ENCODE results near the gene DNASE1L1. TPM values are rescaled to one million over a fixed set of nuclear protein-coding genes. Genes with fewer than 3 reads are reported as not detected.

The DNASE1L1 gene
- total RNA-seq, 1 experiment from 2014 or later = 8.8 TPM

DNA sequence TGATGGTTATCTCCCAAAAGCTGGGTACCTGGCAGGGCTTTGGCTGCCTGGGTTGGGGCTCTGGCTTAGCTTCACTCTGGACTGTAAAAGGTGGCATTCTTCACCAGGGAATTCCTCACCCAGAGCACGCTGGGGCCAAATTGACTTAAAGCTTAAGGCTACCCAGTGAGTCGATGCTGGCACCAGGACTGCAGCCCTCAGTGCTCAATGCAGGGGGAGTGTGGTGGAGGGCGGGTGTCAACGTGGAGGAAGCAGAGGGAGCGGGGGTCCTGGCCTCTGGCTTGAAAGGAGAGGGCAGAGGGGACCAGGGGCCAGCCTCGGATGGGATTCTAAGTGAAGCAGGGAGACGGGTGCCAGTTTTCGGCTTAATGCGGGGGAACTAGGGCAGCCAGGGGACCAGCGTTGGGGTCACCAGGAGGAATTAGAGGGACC lies 34.4 kb upstream of the DNASE1L1 start:
- no peaks in the 10 kb centered on the region for H3K27me3 Mint-ChIP-seq (ENCODE audit: insufficient read depth, unreplicated experiment)
- no peaks in the 10 kb centered on the region for H3K4me1 ChIP-seq
- H3K4me1 Mint-ChIP-seq (ENCODE audit: low read depth, unreplicated experiment) = no peaks in the 10 kb centered on the region
- peaks cover 30% of the 10 kb centered on the region for H3K36me3 Mint-ChIP-seq (ENCODE audit: insufficient read depth, unreplicated experiment)
- POLR2A ChIA-PET = interaction anchor here (1.5 kb wide), 1 partner anchor 47 kb away, joined by 3 read pairs; the partner anchor contains the start of gene SLC10A3
- H3K27ac Mint-ChIP-seq (ENCODE audit: unreplicated experiment) = peak overlapping the region; percentile 93
- H3K9me3 ChIP-seq = no peaks in the 10 kb centered on the region
- TF ChIP-seq, protein P1, sequence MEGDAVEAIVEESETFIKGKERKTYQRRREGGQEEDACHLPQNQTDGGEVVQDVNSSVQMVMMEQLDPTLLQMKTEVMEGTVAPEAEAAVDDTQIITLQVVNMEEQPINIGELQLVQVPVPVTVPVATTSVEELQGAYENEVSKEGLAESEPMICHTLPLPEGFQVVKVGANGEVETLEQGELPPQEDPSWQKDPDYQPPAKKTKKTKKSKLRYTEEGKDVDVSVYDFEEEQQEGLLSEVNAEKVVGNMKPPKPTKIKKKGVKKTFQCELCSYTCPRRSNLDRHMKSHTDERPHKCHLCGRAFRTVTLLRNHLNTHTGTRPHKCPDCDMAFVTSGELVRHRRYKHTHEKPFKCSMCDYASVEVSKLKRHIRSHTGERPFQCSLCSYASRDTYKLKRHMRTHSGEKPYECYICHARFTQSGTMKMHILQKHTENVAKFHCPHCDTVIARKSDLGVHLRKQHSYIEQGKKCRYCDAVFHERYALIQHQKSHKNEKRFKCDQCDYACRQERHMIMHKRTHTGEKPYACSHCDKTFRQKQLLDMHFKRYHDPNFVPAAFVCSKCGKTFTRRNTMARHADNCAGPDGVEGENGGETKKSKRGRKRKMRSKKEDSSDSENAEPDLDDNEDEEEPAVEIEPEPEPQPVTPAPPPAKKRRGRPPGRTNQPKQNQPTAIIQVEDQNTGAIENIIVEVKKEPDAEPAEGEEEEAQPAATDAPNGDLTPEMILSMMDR (IDR thresholded peaks at IDR 0.05; ENCODE audit: insufficient read depth in 1 of 2, low read depth in 1 of 2, low read length in 1 of 2, severe bottlenecking in 1 of 2, unreplicated experiment in 1 of 2) = no peak
- H3K27me3 ChIP-seq (replicated peaks; ENCODE audit: control insufficient read depth, insufficient read depth, low read length) = no peaks in the 10 kb centered on the region
- H3K9me3 Mint-ChIP-seq (ENCODE audit: unreplicated experiment) = no peaks in the 10 kb centered on the region
- no peaks in the 10 kb centered on the region for H3K36me3 ChIP-seq (ENCODE audit: control insufficient read depth, insufficient read depth, low read length)
- DNase-seq = no peak
- intact Hi-C loops (cut with micrococcal nuclease; ENCODE audit: unreplicated experiment) = no loop called here
- H3K4me3 ChIP-seq (ENCODE audit: low read depth, low read length) = peak overlapping the region; percentile 41
- BruUV-seq (replicated peaks) = no TSS peak
- CTCF ChIA-PET = no interaction called here
- H3K4me3 Mint-ChIP-seq (ENCODE audit: unreplicated experiment) = peak overlapping the region; percentile 88

DNA sequence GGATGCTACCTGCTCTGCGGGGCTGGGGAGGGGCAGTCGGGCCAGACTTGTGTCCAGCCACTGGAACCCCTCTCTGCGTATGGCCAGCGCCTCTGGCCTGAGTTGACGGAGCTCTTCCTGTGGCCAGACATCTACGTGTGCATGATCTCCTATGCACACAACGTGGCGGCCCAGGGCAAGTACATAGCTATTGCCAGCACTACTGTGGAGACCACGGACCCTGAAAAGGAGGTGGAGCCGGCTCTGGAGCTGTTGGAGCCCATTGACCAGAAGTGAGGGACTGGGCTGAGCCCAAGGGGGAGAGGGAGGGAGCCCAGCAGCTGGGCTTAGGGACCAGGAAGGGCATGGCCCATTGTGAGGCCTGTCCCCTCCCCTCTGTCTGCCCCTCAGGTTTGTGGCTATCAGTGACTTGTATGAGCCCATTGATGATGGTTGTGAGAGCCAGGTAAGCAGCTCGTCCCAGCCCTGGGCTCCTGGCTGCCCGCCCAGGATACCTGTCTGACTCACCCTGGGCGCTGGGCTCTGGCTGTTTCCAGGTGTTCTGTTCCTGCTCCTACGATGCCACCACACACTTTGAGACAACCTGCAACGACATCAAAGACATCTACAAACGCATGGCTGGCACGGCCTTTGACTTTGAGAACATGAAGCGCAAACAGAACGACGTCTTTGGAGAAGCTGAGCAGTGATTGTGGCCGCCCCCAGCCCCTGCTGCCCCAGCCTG lies 33.1 kb upstream of the DNASE1L1 start:
- Mint-ChIP-seq H3K27me3 (ENCODE audit: insufficient read depth, unreplicated experiment) (no peaks in the 10 kb centered on the region), H3K9me3 (ENCODE audit: unreplicated experiment) (no peaks in the 10 kb centered on the region), H3K36me3 (ENCODE audit: insufficient read depth, unreplicated experiment) (peaks cover 24% of the 10 kb centered on the region), H3K27ac (ENCODE audit: unreplicated experiment) (no peak overlapping the region), H3K4me3 (ENCODE audit: unreplicated experiment) (no peak overlapping the region), H3K4me1 (ENCODE audit: low read depth, unreplicated experiment) (no peaks in the 10 kb centered on the region)
- no peaks in the 10 kb centered on the region for H3K27me3 ChIP-seq (replicated peaks; ENCODE audit: control insufficient read depth, insufficient read depth, low read length)
- no peaks in the 10 kb centered on the region for H3K9me3 ChIP-seq
- POLR2A ChIA-PET = no interaction called here
- no peaks in the 10 kb centered on the region for H3K4me1 ChIP-seq
- CTCF ChIA-PET = no interaction called here
- TF ChIP-seq, protein P1 (IDR thresholded peaks at IDR 0.05; ENCODE audit: insufficient read depth in 1 of 2, low read depth in 1 of 2, low read length in 1 of 2, severe bottlenecking in 1 of 2, unreplicated experiment in 1 of 2) = no peak
- DNase-seq = no peak
- intact Hi-C loops (cut with micrococcal nuclease; ENCODE audit: unreplicated experiment) = no loop called here
- H3K4me3 ChIP-seq (ENCODE audit: low read depth, low read length) = no peak overlapping the region
- no peaks in the 10 kb centered on the region for H3K36me3 ChIP-seq (ENCODE audit: control insufficient read depth, insufficient read depth, low read length)
- BruUV-seq (replicated peaks) = TSS peak; percentile 6

- Histone ChIP-seq H3K27me3 (replicated peaks; ENCODE audit: control insufficient read depth, insufficient read depth, low read length) (no peaks in the 10 kb centered on the region), H3K9me3 (no peaks in the 10 kb centered on the region), H3K36me3 (ENCODE audit: control insufficient read depth, insufficient read depth, low read length) (no peaks in the 10 kb centered on the region), H3K4me3 (ENCODE audit: low read depth, low read length) (no peak overlapping the region), H3K4me1 (no peaks in the 10 kb centered on the region)
- no peak for DNase-seq
- TF ChIP-seq, protein P1 (IDR thresholded peaks at IDR 0.05; ENCODE audit: insufficient read depth in 1 of 2, low read depth in 1 of 2, low read length in 1 of 2, severe bottlenecking in 1 of 2, unreplicated experiment in 1 of 2) = no peak
- ChIA-PET POLR2A (no interaction called here), CTCF (no interaction called here)
- Mint-ChIP-seq H3K36me3 (ENCODE audit: insufficient read depth, unreplicated experiment) (peaks cover 20% of the 10 kb centered on the region), H3K4me3 (ENCODE audit: unreplicated experiment) (no peak overlapping the region), H3K4me1 (ENCODE audit: low read depth, unreplicated experiment) (no peaks in the 10 kb centered on the region), H3K27me3 (ENCODE audit: insufficient read depth, unreplicated experiment) (no peaks in the 10 kb centered on the region), H3K27ac (ENCODE audit: unreplicated experiment) (no peak overlapping the region), H3K9me3 (ENCODE audit: unreplicated experiment) (no peaks in the 10 kb centered on the region)
- no TSS peak for BruUV-seq (replicated peaks)
- intact Hi-C loops (cut with micrococcal nuclease; ENCODE audit: unreplicated experiment) = no loop called here
Observed at GRCh38 chrX:154441564-154441963, 32.5 kb upstream of the DNASE1L1 start.

Data from Caco-2 (cell line).